Measurements from ENCODE around the gene NAV1. TPM values are rescaled to one million over a fixed set of nuclear protein-coding genes. Genes with fewer than 3 reads are reported as not detected.

NAV1 gene
- total and polyA plus RNA-seq, 2 of the 8 experiments (the other 6 are each of a cell fraction or from before 2014, with no cell fraction given): 9.9 to 42.7 TPM

DNA sequence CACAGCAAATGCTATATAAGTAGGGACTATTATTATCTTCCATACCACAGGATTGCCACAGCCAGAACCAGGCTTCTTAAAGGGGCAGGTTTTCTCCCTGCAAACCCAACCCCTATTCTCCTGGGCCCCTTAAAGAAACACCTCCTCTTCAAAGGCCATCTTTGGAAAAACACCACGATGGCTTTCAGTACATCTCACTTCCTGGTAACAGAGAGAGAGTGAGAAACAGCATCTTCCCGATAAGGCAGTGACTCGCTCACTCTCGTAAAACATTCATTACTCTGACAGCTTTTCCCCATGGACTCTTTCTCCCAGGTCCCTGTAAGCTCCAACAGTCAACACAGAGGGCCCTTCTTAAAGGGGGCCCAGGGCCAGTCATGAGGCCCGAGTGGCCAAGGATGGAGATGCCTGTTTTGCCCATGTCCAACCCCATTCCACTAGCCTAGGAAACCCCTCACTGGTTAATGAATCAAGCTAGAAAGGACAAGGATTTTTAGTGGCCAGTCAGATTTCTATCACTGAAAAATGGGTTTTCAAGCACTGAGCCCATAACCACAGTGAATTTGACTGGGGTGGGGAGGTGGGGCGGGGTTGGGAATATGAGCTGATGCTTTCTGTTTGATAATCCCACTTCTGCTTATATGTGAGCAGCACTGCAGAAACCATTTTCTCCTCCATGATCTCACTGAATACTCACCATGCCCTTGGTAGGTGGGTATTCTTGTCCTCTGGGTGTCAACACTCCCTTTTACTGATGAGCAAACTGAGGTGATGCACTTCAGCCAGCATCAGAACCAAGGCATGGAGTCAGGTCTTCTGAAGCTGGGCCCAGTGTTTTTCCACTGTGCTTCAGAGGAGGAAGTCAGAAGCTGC lies 3.6 kb upstream of the NAV1 start:
- Histone ChIP-seq H2AFZ (ENCODE audit: low read length) (no peak overlapping the region), H3K4me2 (ENCODE audit: insufficient read depth in 1 of 2, low read depth in 2 of 2, low read length in 2 of 2) (no peak overlapping the region), H3K4ac (replicated peaks; ENCODE audit: insufficient read length, low read depth, low read length) (no peak overlapping the region), H3K79me2 (ENCODE audit: control insufficient read depth in 1 of 2, insufficient read depth in 2 of 2, low read length in 2 of 2) (no peaks in the 10 kb centered on the region), H3K14ac (ENCODE audit: insufficient read length) (no peak overlapping the region), H3K36me3 (ENCODE audit: control insufficient read depth in 2 of 4, insufficient read depth in 4 of 4, low read length in 3 of 4) (no peaks in the 10 kb centered on the region), H4K20me1 (replicated peaks in 1 of 2; ENCODE audit: control insufficient read depth in 1 of 2, insufficient read depth in 2 of 2, low read length in 2 of 2) (no peaks in the 10 kb centered on the region), H2BK5ac (ENCODE audit: low read depth, low read length) (no peak overlapping the region; the same call in 1 of the 2 replicates), H3K9me3 (ENCODE audit: insufficient read depth in 2 of 2, low read depth in 1 of 2, low read length in 1 of 2) (no peaks in the 10 kb centered on the region), H2BK15ac (ENCODE audit: low read length) (0 out of 2 replicates have a peak overlapping the region, but pooled peaks have one; percentile 36), H4K91ac (replicated peaks; ENCODE audit: insufficient read length, low read length) (no peak overlapping the region), H3K27me3 (replicated peaks in 1 of 4; ENCODE audit: control insufficient read depth in 3 of 4, extremely low read depth in 1 of 4, insufficient read depth in 3 of 4, low read length in 3 of 4) (peaks cover 0 to 21% (median 17%) of the 10 kb centered on the region in 4 experiments; a peak in 6 of 7 replicates), H2BK120ac (replicated peaks; ENCODE audit: low read depth, low read length) (no peak overlapping the region), H2BK20ac (ENCODE audit: low read length) (no peak overlapping the region), H3K23me2 (ENCODE audit: low read depth, low read length) (peaks cover 14% of the 10 kb centered on the region; the same call in 1 of the 2 replicates), H3K4me3 (ENCODE audit: extremely low read depth in 1 of 4, insufficient read depth in 2 of 4, low read depth in 3 of 4, low read length in 4 of 4) (no peak overlapping the region), H3K27ac (ENCODE audit: low read depth, low read length) (no peak overlapping the region), H3K79me1 (ENCODE audit: low read depth, low read length) (no peaks in the 10 kb centered on the region), H3K18ac (ENCODE audit: extremely low read depth, low read length) (no peak overlapping the region), H4K8ac (ENCODE audit: extremely low read depth, insufficient read depth, low read length) (no peak overlapping the region), H3K4me1 (replicated peaks in 1 of 4; ENCODE audit: control insufficient read depth in 3 of 4, insufficient read depth in 4 of 4, low read length in 3 of 4) (peaks cover 0 to 10% (median 6%) of the 10 kb centered on the region in 4 experiments; a peak in 5 of 7 replicates), H2AK5ac (ENCODE audit: low read depth, low read length) (peak overlapping the region; percentile 46; the same call in 1 of the 2 replicates), H3K56ac (replicated peaks; ENCODE audit: insufficient read length, low read depth, low read length) (no peak overlapping the region), H3K9ac (replicated peaks in 1 of 4; ENCODE audit: extremely low read depth in 1 of 4, low read depth in 3 of 4, low read length in 3 of 4) (no peak overlapping the region), H4K5ac (ENCODE audit: insufficient read length, low read depth, low read length) (no peak overlapping the region), H3K23ac (ENCODE audit: insufficient read length) (no peak overlapping the region), H2BK12ac (ENCODE audit: low read depth, low read length) (no peak overlapping the region)
- 81% methylated on average over 6 of the region's 6 CpGs; no CpG with 5 or more reads in 1 of the 2 experiments for WGBS, 2 experiments (ENCODE audit: extremely low coverage in 1 of 2, insufficient coverage in 1 of 2, insufficient read length in 1 of 2, insufficient replicate concordance in 2 of 2, low coverage in 1 of 2, low lambda C conversion rate in 2 of 2, missing lambda C conversion rate in 1 of 2)
- FAIRE-seq (no peak), DNase-seq (ENCODE audit: low read depth in 1 of 2, low spot score in 2 of 2) (no peak)
- ChIA-PET CTCF (ENCODE audit: partially characterized antibody) (interaction anchor here (0.8 to 43.8 kb wide), 16 partner anchors 11 to 600 kb away, joined by 3 to 929 read pairs (median 3); partner anchors contain the start of gene CSRP1), POLR2A (ENCODE audit: partially characterized antibody) (interaction anchor here (0.6 kb wide), 1 partner anchor 9 kb away, joined by 4 read pairs; no protein-coding TSS in a partner anchor)
- TF ChIP-seq RBBP5 (IDR thresholded peaks at IDR 0.05; ENCODE audit: borderline replicate concordance, low read depth, low read length) (no peak), CREB1 (IDR thresholded peaks at IDR 0.05) (no peak), CBX5 (IDR thresholded peaks at IDR 0.05; ENCODE audit: low read depth, low read length) (no peak), TAF1 (IDR thresholded peaks at IDR 0.05; ENCODE audit: low read depth, low read length) (no peak), FOSL1 (IDR thresholded peaks at IDR 0.05; ENCODE audit: insufficient read depth, low read depth, low read length) (no peak), KDM1A (IDR thresholded peaks at IDR 0.05; ENCODE audit: borderline replicate concordance, low read length) (no peak), NANOG (IDR thresholded peaks at IDR 0.05; ENCODE audit: insufficient read depth, low read depth, low read length, poor library complexity, severe bottlenecking) (no peak), RFX5 (IDR thresholded peaks at IDR 0.05; ENCODE audit: borderline replicate concordance, low read depth, low read length) (no peak), EGR1 (IDR thresholded peaks at IDR 0.05; ENCODE audit: borderline replicate concordance, low read depth, low read length) (no peak)
- TF ChIP-seq, protein P1, sequence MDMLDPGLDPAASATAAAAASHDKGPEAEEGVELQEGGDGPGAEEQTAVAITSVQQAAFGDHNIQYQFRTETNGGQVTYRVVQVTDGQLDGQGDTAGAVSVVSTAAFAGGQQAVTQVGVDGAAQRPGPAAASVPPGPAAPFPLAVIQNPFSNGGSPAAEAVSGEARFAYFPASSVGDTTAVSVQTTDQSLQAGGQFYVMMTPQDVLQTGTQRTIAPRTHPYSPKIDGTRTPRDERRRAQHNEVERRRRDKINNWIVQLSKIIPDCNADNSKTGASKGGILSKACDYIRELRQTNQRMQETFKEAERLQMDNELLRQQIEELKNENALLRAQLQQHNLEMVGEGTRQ (IDR thresholded peaks at IDR 0.05; ENCODE audit: low read length): no peak

Data from H1 (cell line).